ENCODE data around the gene PTH2. TPM values are rescaled to one million over a fixed set of nuclear protein-coding genes. Genes with fewer than 3 reads are reported as not detected.

Gene PTH2
- total RNA-seq, 2 donors from 2014 or later, result not detected

GRCh38 chr19:49459388-49459787 is 36.1 kb upstream of the PTH2 start:
- H3K9me3 ChIP-seq, result no peaks in the 10 kb centered on the region
- no peaks in the 10 kb centered on the region for H3K36me3 ChIP-seq
- H3K27ac ChIP-seq, result no peak overlapping the region
- WGBS, result 94% methylated on average over 12 of the region's 12 CpGs
- no peak for DNase-seq (ENCODE audit: low spot score)
- no peak overlapping the region for H3K4me3 ChIP-seq
- TF ChIP-seq POLR2AphosphoS5 (IDR thresholded peaks at IDR 0.05) (no peak), POLR2A (IDR thresholded peaks at IDR 0.05) (no peak), CTCF (IDR thresholded peaks at IDR 0.05) (no peak)
- intact Hi-C loops (cut with DNase I), result no loop called here
- H3K27me3 ChIP-seq (replicated peaks; ENCODE audit: insufficient read depth), result no peaks in the 10 kb centered on the region
- H3K4me1 ChIP-seq (replicated peaks), result no peaks in the 10 kb centered on the region

GRCh38 chr19:49458567-49458903 is 35.3 kb upstream of the PTH2 start:
- Histone ChIP-seq H3K9me3 (no peaks in the 10 kb centered on the region), H3K27me3 (replicated peaks; ENCODE audit: insufficient read depth) (no peaks in the 10 kb centered on the region), H3K4me3 (no peak overlapping the region), H3K4me1 (replicated peaks) (no peaks in the 10 kb centered on the region), H3K27ac (no peak overlapping the region), H3K36me3 (no peaks in the 10 kb centered on the region)
- no peak for DNase-seq (ENCODE audit: low spot score)
- no peak for TF ChIP-seq POLR2A (IDR thresholded peaks at IDR 0.05)
- TF ChIP-seq POLR2AphosphoS5 (IDR thresholded peaks at IDR 0.05), result no peak
- TF ChIP-seq CTCF (IDR thresholded peaks at IDR 0.05), result no peak
- 93% methylated on average over 5 of the region's 5 CpGs for WGBS
- intact Hi-C loops (cut with DNase I), result no loop called here

GRCh38 chr19:49456326-49456725 is 33.1 kb upstream of the PTH2 start:
- intact Hi-C loops (cut with DNase I), result no loop called here
- no peaks in the 10 kb centered on the region for H3K4me1 ChIP-seq (replicated peaks)
- H3K4me3 ChIP-seq, result no peak overlapping the region
- no peak for DNase-seq (ENCODE audit: low spot score)
- H3K27ac ChIP-seq, result peak overlapping the region; percentile 29 to 36
- 59% methylated on average over 5 of the region's 5 CpGs for WGBS
- H3K9me3 ChIP-seq, result no peaks in the 10 kb centered on the region
- no peaks in the 10 kb centered on the region for H3K27me3 ChIP-seq (replicated peaks; ENCODE audit: insufficient read depth)
- TF ChIP-seq CTCF (IDR thresholded peaks at IDR 0.05) (no peak), POLR2AphosphoS5 (IDR thresholded peaks at IDR 0.05) (no peak)
- H3K36me3 ChIP-seq, result no peaks in the 10 kb centered on the region

- DNase-seq (ENCODE audit: low spot score), result no peak
- no peaks in the 10 kb centered on the region for H3K4me1 ChIP-seq (replicated peaks)
- intact Hi-C loops (cut with DNase I), result no loop called here
- peak overlapping the region in 1 of 2 donors; percentile 42 for H3K27ac ChIP-seq
- no peaks in the 10 kb centered on the region for H3K27me3 ChIP-seq (replicated peaks; ENCODE audit: insufficient read depth)
- no peak for TF ChIP-seq CTCF (IDR thresholded peaks at IDR 0.05)
- no peak for TF ChIP-seq POLR2A (IDR thresholded peaks at IDR 0.05)
- no peak for TF ChIP-seq POLR2AphosphoS5 (IDR thresholded peaks at IDR 0.05)
- H3K9me3 ChIP-seq, result no peaks in the 10 kb centered on the region
- no peaks in the 10 kb centered on the region for H3K36me3 ChIP-seq
- H3K4me3 ChIP-seq, result no peak overlapping the region
- WGBS, result 68% methylated on average over 5 of the region's 5 CpGs
Measured at GRCh38 chr19:49455773-49456172, 32.5 kb upstream of the PTH2 start.

- H3K27me3 ChIP-seq (replicated peaks; ENCODE audit: insufficient read depth), result no peaks in the 10 kb centered on the region
- 47% methylated on average over 10 of the region's 10 CpGs for WGBS
- H3K4me3 ChIP-seq, result peak overlapping the region; percentile 58 to 60
- H3K4me1 ChIP-seq (replicated peaks), result no peaks in the 10 kb centered on the region
- peak overlapping the region; percentile 93 to 95 for H3K27ac ChIP-seq
- H3K9me3 ChIP-seq, result no peaks in the 10 kb centered on the region
- intact Hi-C loops (cut with DNase I), result no loop called here
- TF ChIP-seq CTCF (IDR thresholded peaks at IDR 0.05) (no peak), POLR2AphosphoS5 (IDR thresholded peaks at IDR 0.05) (no peak), POLR2A (IDR thresholded peaks at IDR 0.05) (no peak)
- no peak for DNase-seq (ENCODE audit: low spot score)
- H3K36me3 ChIP-seq, result no peaks in the 10 kb centered on the region
Measured at GRCh38 chr19:49453757-49454240, 30.6 kb upstream of the PTH2 start.

Data from prostate gland (tissue), 2 donors.